Measurements from ENCODE around the gene MN1.
A peak's percentile ranks its signal among the peaks of the same experiment; 100 is the strongest.

MN1 gene

GRCh38 chr22:27801616-27802345, at the start of gene MN1:
MN1 (minus strand) TSS chr22:27801756; CDS start chr22:27800543, 1,213 bp downstream.
- peak; percentile 55 for DNase-seq (ENCODE audit: low read depth)

- peak; percentile 23 for DNase-seq (ENCODE audit: low read depth)
These were observed 48.5 kb upstream of the MN1 start for GRCh38 chr22:27850000-27850521.

- DNase-seq (ENCODE audit: low read depth) = no peak
These were observed 46.4 kb upstream of the MN1 start for GRCh38 chr22:27848005-27848404.

GRCh38 chr22:27846910-27847309, 45.4 kb upstream of the MN1 start:
- no peak for DNase-seq (ENCODE audit: low read depth)

GRCh38 chr22:27846248-27846757, 44.7 kb upstream of the MN1 start:
- no peak for DNase-seq (ENCODE audit: low read depth)

GRCh38 chr22:27845644-27846043, 44.1 kb upstream of the MN1 start:
- no peak for DNase-seq (ENCODE audit: low read depth)

- no peak for DNase-seq (ENCODE audit: low read depth)
These were observed 43.4 kb upstream of the MN1 start for GRCh38 chr22:27844656-27845591.

GRCh38 chr22:27844256-27844655, 42.7 kb upstream of the MN1 start:
- no peak for DNase-seq (ENCODE audit: low read depth)

- DNase-seq (ENCODE audit: low read depth) = no peak
These were observed 41.9 kb upstream of the MN1 start for GRCh38 chr22:27843441-27843840.

- no peak for DNase-seq (ENCODE audit: low read depth)
These were observed 41.3 kb upstream of the MN1 start for GRCh38 chr22:27842669-27843431.

- no peak for DNase-seq (ENCODE audit: low read depth)
These were observed 40.6 kb upstream of the MN1 start for GRCh38 chr22:27842201-27842600.

- DNase-seq (ENCODE audit: low read depth) = no peak
These were observed 38.9 kb upstream of the MN1 start for GRCh38 chr22:27840436-27840835.

GRCh38 chr22:27839057-27839660, 37.6 kb upstream of the MN1 start:
- no peak for DNase-seq (ENCODE audit: low read depth)

- DNase-seq (ENCODE audit: low read depth) = no peak
These were observed 34.6 kb upstream of the MN1 start for GRCh38 chr22:27836181-27836580.

- peak; percentile 67 for DNase-seq (ENCODE audit: low read depth)
These were observed 33.9 kb upstream of the MN1 start for GRCh38 chr22:27835446-27835845.

GRCh38 chr22:27834364-27835185, 33.0 kb upstream of the MN1 start:
- no peak for DNase-seq (ENCODE audit: low read depth)

GRCh38 chr22:27833803-27834202, 32.2 kb upstream of the MN1 start:
- DNase-seq (ENCODE audit: low read depth) = no peak

- DNase-seq (ENCODE audit: low read depth) = no peak
These were observed 31.1 kb upstream of the MN1 start for GRCh38 chr22:27832606-27833005.

GRCh38 chr22:27829620-27830019, 28.1 kb upstream of the MN1 start:
- no peak for DNase-seq (ENCODE audit: low read depth)

Data from iris pigment epithelial cell (primary cell).